Subcutaneous adipose tissue (tissue), 4 donors: ENCODE measurements around the gene TSNAX. TPM values are rescaled to one million over a fixed set of nuclear protein-coding genes. Genes with fewer than 3 reads are reported as not detected.

Source experiments
- total RNA-seq, 4 donors: library from RNA; depleted of rRNA; stranded (reverse); fragments of >200 nt; gene quantifications; one replicate each; pipeline ENCODE4 v1.1.0, GENCODE V29; 2016
- TF ChIP-seq, protein P1 (sequence below): fragments of 450-650 bp; IDR thresholded peaks from one replicate; pipeline ENCODE4 v1.5.1; 2016; ENCODE audit warnings: low read depth, mild to moderate bottlenecking, control low read depth, antibody characterized with exemption, moderate library complexity

TSNAX gene
- total RNA-seq, 4 donors from 2014 or later: 26.8 to 41.0 (median 35.3) TPM

DNA sequence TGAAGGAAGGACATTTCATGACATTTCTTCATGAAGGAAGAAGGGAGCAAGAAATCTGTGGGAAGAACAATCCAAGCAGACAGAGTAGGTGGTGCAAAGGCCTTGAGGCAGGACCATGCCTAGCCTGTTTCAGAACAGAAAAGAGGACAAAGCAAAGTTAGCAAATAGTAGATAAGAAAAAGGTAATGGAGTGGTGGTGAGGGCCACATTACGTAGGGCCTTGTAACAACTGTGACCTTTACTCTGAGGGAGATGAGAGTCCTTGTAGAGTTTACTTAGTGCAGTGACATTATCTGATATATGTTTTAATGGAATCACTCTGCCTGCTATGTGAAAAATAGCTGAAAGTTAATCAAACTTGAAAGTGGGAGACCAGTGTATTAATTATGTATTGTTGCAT is 6.4 kb upstream of the TSNAX start:
- TF ChIP-seq, protein P1, sequence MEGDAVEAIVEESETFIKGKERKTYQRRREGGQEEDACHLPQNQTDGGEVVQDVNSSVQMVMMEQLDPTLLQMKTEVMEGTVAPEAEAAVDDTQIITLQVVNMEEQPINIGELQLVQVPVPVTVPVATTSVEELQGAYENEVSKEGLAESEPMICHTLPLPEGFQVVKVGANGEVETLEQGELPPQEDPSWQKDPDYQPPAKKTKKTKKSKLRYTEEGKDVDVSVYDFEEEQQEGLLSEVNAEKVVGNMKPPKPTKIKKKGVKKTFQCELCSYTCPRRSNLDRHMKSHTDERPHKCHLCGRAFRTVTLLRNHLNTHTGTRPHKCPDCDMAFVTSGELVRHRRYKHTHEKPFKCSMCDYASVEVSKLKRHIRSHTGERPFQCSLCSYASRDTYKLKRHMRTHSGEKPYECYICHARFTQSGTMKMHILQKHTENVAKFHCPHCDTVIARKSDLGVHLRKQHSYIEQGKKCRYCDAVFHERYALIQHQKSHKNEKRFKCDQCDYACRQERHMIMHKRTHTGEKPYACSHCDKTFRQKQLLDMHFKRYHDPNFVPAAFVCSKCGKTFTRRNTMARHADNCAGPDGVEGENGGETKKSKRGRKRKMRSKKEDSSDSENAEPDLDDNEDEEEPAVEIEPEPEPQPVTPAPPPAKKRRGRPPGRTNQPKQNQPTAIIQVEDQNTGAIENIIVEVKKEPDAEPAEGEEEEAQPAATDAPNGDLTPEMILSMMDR: no peak

DNA sequence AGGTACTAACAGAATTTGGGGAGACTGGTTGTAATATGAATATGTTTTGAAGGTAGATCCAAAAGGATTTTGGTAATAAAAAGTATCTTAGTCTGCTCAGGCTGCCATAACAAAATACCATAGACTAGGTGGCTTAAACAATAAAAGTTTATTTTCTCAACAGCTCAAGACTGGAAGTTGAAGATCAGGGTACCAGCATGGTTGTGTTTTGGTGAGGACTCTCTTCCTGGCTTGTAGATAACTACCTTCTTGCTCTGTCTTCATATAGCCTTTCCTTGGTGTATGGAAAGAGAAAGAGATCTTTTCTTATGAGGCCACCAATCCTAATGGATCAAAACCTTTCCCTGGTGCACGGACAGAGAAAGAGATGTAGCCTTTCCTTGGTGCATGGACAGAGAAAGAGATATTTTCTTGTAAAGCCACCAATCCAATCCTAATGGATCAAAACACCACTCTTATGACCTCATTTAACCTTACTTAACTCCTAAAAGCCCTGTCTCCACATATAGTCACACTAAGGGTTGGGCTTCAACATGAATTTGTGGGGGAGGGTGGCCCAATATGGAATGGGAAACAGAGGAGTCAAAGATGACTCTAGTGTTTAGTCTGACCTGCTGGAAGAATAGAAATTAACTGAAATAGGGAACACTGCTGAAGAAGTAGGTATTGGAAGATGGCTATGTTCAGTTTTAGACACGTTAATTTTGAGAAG is 5.4 kb upstream of the TSNAX start:
- TF ChIP-seq, protein P1: no peak

DNA sequence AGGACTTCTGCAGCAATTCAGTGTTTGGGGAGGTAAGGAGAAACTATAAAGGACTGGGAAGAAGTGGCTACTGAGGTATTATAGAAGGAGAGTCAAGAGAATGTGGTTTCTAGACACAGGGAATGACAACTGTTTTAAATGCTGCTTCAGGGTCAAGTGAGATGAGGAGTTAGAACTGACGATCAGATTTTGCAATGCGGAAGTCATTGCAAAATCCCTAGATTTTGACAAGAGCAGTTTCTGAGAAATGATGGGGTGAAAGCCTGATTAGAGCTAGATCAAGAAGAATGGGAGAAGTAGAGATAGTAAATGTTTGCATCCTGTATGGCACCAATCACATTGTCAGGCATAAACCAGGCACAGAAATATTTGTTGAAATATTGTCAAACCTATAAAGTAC is 4.7 kb upstream of the TSNAX start:
- TF ChIP-seq, protein P1: no peak

DNA sequence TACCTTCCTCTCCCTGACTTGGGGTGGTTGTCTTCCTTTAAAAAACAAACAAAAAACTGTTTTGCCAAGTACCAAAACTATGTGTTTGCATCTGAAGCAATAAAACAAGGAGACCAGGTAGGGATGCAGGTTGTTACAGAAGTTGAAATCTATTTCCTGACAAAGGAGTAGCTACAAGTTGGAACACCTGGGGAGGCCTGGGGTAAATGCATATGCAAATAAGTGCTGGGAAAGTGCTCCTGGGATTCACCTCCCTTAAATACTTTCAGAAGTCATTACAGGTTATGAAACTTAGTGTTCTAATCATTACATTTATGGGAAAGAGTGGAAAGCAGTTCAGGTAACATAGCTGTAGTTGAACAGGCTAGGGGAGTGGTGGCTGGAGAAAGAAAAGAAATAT is 1.9 kb upstream of the TSNAX start:
- TF ChIP-seq, protein P1: no peak

DNA sequence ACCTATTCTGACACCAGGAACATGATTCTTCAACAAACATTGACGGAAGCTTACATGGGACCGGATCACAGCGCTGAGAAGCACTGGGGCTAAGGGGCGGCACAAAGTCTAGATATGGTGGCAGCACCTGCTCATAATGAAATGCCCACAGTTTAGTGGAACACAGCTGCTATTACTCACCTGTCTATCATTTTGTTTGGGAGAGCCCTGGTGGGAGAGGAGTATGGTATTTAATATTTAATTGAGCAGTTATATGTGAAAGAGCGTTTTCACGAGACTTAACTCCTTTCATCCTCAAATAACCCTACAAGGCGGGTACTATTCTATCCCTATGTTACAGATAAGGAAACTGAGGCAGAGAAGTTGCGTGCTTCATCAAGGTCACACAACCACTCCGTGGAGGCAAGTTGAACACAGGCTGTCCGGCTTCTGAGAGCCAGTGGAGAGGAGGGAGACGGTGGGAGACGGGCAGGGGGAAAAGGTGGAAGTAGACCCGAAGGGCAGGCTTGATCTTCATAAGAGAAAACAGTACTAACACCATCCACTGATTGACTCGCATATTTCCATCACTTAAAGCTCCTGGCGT is 790 bp upstream of the TSNAX start:
- TF ChIP-seq, protein P1: no peak

DNA sequence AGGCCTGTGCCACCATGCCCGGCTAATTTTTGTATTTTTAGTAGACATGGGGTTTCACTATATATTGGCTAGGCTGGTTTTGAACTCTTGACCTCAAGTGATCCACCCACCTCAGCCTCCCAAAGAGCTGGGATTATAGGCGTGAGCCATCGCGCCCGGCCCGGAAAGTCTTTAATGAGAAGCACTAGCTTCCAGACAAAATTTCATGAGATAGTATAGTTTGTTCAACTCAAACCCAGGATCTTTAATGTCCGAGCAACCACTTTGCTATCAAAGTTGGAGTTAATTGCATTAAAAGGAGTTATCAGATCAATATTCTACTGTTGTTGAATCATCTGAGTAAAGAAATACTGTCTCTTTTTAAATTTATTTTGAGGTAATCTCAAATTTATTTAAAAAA is 4.8 kb downstream of the TSNAX start:
- TF ChIP-seq, protein P1: no peak

DNA sequence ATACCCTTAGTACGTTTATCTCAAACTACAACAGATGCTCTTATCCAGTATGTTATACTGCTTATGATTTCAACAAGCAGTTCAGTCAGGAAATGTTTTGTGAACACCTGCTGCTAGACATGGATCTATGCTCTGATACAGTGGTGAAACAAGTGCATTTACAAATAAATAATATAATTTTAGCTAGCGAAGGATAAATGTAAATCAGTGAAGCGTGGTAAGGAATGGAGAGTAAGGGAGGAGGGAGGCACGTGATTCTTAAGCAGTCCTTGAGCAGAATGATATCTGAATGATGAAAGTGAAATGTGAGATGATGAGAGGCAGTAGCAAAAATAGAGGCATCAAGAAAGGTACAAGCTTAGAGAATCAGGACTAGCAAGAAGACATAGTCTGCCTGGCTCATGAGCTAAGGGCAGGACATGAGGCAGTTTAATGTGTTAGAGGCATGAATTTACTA is 6.3 kb downstream of the TSNAX start:
- TF ChIP-seq, protein P1: no peak
